Measurements from ENCODE around the gene CNTNAP5.

DNA sequence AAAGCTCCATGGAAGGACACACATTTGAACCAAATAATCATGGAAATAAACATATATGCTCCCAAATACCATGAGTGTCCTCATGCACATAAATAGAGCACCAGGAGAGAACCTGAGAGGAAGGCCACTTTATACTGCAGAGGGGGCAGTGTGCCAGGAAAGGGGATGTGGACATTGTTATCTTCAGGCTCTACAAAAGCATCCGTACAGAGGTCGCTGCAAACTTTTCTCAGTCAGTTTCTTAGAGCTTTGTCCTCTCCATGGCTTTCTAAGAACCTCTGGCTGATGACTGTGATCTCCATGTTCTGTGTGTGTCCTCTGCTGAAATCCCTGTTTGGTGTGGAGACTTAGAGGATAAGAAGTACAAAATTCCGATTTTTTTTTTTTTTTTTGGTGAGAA, 515.7 kb downstream of the CNTNAP5 start:
- TF ChIP-seq POLR2A (IDR thresholded peaks at IDR 0.05; ENCODE audit: low read depth), result no peak
- TF ChIP-seq EP300 (IDR thresholded peaks at IDR 0.05), result no peak

Data from esophagus muscularis mucosa (tissue), 2 donors.